Measurements from ENCODE around the gene DGCR2. TPM values are rescaled to one million over a fixed set of nuclear protein-coding genes. Genes with fewer than 3 reads are reported as not detected.

The DGCR2 gene
- total RNA-seq, 1 donor from 2014 or later, result 20.6 TPM

DNA sequence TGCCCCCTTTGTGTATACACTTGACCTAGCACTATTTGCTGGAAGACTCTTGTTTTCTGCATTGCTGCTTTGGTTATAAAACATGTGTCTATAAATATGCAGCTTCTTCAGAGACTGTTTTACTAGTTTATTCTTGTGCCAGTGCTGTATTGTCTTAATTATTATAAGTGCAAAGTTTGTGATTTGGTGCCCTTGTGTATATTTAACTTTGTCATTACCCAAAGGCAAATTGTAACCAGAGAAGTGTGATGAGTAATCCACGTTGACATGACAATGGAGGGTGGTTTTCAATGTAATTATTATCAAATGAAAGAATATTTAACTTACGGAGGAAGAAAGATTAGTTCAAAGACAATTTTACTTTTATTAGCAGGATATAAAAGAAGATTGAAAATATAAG, 111.1 kb downstream of the DGCR2 start:
- no peak overlapping the region for H3K27ac Mint-ChIP-seq
- H3K9me3 Mint-ChIP-seq, result no peaks in the 10 kb centered on the region
- Histone ChIP-seq H4K20me1 (ENCODE audit: low read depth) (no peaks in the 10 kb centered on the region), H3K79me2 (ENCODE audit: low read depth) (no peaks in the 10 kb centered on the region), H2AFZ (replicated peaks) (no peak overlapping the region), H3K27ac (no peak overlapping the region), H3K36me3 (no peaks in the 10 kb centered on the region), H3K4me3 (no peak overlapping the region), H3F3A (ENCODE audit: low read depth) (no peaks in the 10 kb centered on the region), H3K9me3 (ENCODE audit: low read depth) (no peaks in the 10 kb centered on the region), H3K4me2 (no peak overlapping the region), H3K4me1 (no peaks in the 10 kb centered on the region), H3K27me3 (peaks cover 2% of the 10 kb centered on the region), H3K9ac (no peak overlapping the region)
- DNase-seq (ENCODE audit: low spot score), result no peak
- TF ChIP-seq, protein P1, sequence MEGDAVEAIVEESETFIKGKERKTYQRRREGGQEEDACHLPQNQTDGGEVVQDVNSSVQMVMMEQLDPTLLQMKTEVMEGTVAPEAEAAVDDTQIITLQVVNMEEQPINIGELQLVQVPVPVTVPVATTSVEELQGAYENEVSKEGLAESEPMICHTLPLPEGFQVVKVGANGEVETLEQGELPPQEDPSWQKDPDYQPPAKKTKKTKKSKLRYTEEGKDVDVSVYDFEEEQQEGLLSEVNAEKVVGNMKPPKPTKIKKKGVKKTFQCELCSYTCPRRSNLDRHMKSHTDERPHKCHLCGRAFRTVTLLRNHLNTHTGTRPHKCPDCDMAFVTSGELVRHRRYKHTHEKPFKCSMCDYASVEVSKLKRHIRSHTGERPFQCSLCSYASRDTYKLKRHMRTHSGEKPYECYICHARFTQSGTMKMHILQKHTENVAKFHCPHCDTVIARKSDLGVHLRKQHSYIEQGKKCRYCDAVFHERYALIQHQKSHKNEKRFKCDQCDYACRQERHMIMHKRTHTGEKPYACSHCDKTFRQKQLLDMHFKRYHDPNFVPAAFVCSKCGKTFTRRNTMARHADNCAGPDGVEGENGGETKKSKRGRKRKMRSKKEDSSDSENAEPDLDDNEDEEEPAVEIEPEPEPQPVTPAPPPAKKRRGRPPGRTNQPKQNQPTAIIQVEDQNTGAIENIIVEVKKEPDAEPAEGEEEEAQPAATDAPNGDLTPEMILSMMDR (IDR thresholded peaks at IDR 0.05), result no peak
- TF ChIP-seq EZH2 (IDR thresholded peaks at IDR 0.05), result no peak
- no peaks in the 10 kb centered on the region for H3K27me3 Mint-ChIP-seq (ENCODE audit: insufficient read depth, low read depth)
- H3K4me3 Mint-ChIP-seq, result no peak overlapping the region
- H3K4me1 Mint-ChIP-seq, result no peaks in the 10 kb centered on the region
- H3K36me3 Mint-ChIP-seq, result no peaks in the 10 kb centered on the region

DNA sequence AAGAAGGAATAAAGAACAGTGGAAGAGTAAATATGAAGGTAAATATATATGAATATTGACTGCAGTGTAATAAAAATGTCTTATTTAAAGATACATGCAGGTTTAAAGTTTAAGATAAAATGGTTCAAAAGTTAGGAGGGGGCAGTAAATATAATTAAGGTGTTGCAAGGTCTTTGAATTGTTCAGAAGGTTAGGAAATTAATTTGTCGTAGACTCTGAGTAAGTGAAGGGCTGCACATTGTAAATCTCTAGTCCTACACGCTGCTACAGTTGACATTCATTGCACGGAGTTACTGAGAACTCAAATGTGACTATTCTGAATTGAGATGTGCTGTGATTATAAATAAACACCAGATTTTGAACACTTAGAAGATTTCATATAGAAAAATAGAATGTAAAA, 116.3 kb downstream of the DGCR2 start:
- Histone ChIP-seq H3K9me3 (ENCODE audit: low read depth) (no peaks in the 10 kb centered on the region), H3K27me3 (peaks cover 2% of the 10 kb centered on the region), H3K27ac (no peak overlapping the region), H3K36me3 (no peaks in the 10 kb centered on the region), H4K20me1 (ENCODE audit: low read depth) (no peaks in the 10 kb centered on the region), H3F3A (ENCODE audit: low read depth) (no peaks in the 10 kb centered on the region), H3K79me2 (ENCODE audit: low read depth) (no peaks in the 10 kb centered on the region), H3K4me2 (no peak overlapping the region), H3K4me1 (no peaks in the 10 kb centered on the region), H3K9ac (no peak overlapping the region), H3K4me3 (no peak overlapping the region), H2AFZ (replicated peaks) (no peak overlapping the region)
- TF ChIP-seq EZH2 (IDR thresholded peaks at IDR 0.05) (no peak), EZH2phosphoT487 (IDR thresholded peaks at IDR 0.05) (no peak)
- TF ChIP-seq, protein P1 (IDR thresholded peaks at IDR 0.05), result no peak
- Mint-ChIP-seq H3K27ac (no peak overlapping the region), H3K4me1 (no peaks in the 10 kb centered on the region), H3K36me3 (no peaks in the 10 kb centered on the region), H3K27me3 (ENCODE audit: insufficient read depth, low read depth) (no peaks in the 10 kb centered on the region), H3K9me3 (no peaks in the 10 kb centered on the region), H3K4me3 (no peak overlapping the region)
- DNase-seq (ENCODE audit: low spot score), result no peak

DNA sequence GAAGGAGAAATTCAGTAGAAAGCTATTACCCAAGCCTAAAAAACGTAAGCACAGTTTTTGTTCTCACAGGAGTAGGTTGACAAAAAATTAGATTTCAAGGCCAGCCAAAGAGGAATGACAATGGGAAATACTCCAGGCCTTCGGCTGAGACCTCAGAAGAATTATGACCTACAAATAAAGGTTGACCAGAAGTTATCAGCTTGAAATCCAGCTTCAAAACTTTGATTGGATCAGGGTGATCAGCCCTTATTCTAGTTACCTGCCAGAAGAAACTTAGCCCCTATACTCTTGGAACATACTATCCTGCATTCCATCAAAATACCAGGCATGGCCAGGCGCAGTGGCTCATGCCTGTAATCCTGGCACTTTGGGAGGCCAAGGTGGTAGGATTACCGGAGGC, 117.7 kb downstream of the DGCR2 start:
- H3K27ac Mint-ChIP-seq, result no peak overlapping the region
- Histone ChIP-seq H3F3A (ENCODE audit: low read depth) (peaks cover under 1% of the 10 kb centered on the region), H2AFZ (replicated peaks) (no peak overlapping the region), H4K20me1 (ENCODE audit: low read depth) (no peaks in the 10 kb centered on the region), H3K27me3 (peaks cover 2% of the 10 kb centered on the region), H3K27ac (no peak overlapping the region), H3K4me3 (no peak overlapping the region), H3K4me2 (no peak overlapping the region), H3K9me3 (ENCODE audit: low read depth) (no peaks in the 10 kb centered on the region), H3K79me2 (ENCODE audit: low read depth) (no peaks in the 10 kb centered on the region), H3K36me3 (no peaks in the 10 kb centered on the region), H3K4me1 (no peaks in the 10 kb centered on the region), H3K9ac (no peak overlapping the region)
- DNase-seq (ENCODE audit: low spot score), result no peak
- H3K9me3 Mint-ChIP-seq, result no peaks in the 10 kb centered on the region
- H3K4me3 Mint-ChIP-seq, result no peak overlapping the region
- H3K27me3 Mint-ChIP-seq (ENCODE audit: insufficient read depth, low read depth), result no peaks in the 10 kb centered on the region
- H3K4me1 Mint-ChIP-seq, result no peaks in the 10 kb centered on the region
- H3K36me3 Mint-ChIP-seq, result no peaks in the 10 kb centered on the region
- TF ChIP-seq EZH2 (IDR thresholded peaks at IDR 0.05) (no peak), EZH2phosphoT487 (IDR thresholded peaks at IDR 0.05) (no peak)
- TF ChIP-seq, protein P1 (IDR thresholded peaks at IDR 0.05), result no peak

DNA sequence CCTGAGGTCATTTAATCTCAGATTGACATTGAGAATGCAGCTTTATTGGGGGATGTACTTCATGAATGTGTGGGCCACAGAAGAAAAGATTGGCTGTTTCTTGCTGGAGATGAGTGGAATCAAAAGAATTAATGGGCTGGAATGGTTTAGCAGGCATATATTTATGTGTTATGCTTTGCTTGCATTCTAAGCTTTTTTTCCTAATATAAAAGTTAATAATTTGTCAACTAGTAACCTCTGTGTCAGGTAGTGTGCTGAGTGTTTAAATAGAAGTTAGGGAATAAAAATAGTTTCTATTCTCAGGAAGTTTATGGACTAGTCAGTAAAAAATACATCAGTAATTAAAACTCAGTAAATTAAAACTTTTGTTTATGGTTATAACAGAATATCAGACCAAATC, 118.7 kb downstream of the DGCR2 start:
- no peak for DNase-seq (ENCODE audit: low spot score)
- Mint-ChIP-seq H3K27ac (no peak overlapping the region), H3K9me3 (no peaks in the 10 kb centered on the region), H3K36me3 (no peaks in the 10 kb centered on the region), H3K27me3 (ENCODE audit: insufficient read depth, low read depth) (no peaks in the 10 kb centered on the region), H3K4me3 (no peak overlapping the region), H3K4me1 (no peaks in the 10 kb centered on the region)
- no peaks in the 10 kb centered on the region for H3K79me2 ChIP-seq (ENCODE audit: low read depth)
- no peak overlapping the region for H3K9ac ChIP-seq
- no peaks in the 10 kb centered on the region for H4K20me1 ChIP-seq (ENCODE audit: low read depth)
- no peaks in the 10 kb centered on the region for H3K36me3 ChIP-seq
- H3K4me3 ChIP-seq, result no peak overlapping the region
- no peaks in the 10 kb centered on the region for H3K4me1 ChIP-seq
- H3K27ac ChIP-seq, result no peak overlapping the region
- peaks cover 5% of the 10 kb centered on the region for H3K27me3 ChIP-seq
- H3F3A ChIP-seq (ENCODE audit: low read depth), result peaks cover 4% of the 10 kb centered on the region
- no peak overlapping the region for H2AFZ ChIP-seq (replicated peaks)
- no peaks in the 10 kb centered on the region for H3K9me3 ChIP-seq (ENCODE audit: low read depth)
- TF ChIP-seq EZH2 (IDR thresholded peaks at IDR 0.05) (no peak), EZH2phosphoT487 (IDR thresholded peaks at IDR 0.05) (no peak)
- TF ChIP-seq, protein P1 (IDR thresholded peaks at IDR 0.05), result no peak
- no peak overlapping the region for H3K4me2 ChIP-seq
